ENCODE data around the gene TRAK2.

The TRAK2 gene

DNA sequence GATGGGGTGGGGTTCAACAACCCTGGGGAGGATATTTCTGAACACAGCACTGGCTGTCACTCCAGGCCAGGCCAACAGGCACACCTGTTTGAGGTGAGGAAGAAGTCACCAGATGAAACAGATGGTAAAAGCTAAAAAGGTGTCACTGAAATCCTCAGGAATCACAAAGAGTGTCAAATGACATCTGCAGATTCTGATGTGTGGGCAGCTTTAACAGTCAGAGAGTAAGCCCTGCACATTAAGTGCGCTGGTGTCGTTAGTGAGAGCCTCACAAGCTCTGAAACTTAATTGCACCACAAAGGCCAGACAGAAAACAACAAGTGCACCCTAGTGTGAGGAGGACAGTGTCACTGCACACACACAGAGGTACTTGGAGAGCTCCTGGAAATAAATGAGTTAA is 107.7 kb downstream of the TRAK2 start:
- H3K4me2 ChIP-seq (ENCODE audit: low read length), result no peak overlapping the region
- H3K4me3 ChIP-seq (ENCODE audit: low read length), result no peak overlapping the region
- H3K27me3 ChIP-seq (ENCODE audit: low read depth, low read length), result no peaks in the 10 kb centered on the region
- H3K27ac ChIP-seq (ENCODE audit: low read length), result no peak overlapping the region
- H2AFZ ChIP-seq (ENCODE audit: low read depth, low read length), result no peak overlapping the region
- no peaks in the 10 kb centered on the region for H3K79me2 ChIP-seq (ENCODE audit: low read length)
- no peaks in the 10 kb centered on the region for H3K9me3 ChIP-seq (ENCODE audit: insufficient read depth, low read length)
- TF ChIP-seq, protein P1, sequence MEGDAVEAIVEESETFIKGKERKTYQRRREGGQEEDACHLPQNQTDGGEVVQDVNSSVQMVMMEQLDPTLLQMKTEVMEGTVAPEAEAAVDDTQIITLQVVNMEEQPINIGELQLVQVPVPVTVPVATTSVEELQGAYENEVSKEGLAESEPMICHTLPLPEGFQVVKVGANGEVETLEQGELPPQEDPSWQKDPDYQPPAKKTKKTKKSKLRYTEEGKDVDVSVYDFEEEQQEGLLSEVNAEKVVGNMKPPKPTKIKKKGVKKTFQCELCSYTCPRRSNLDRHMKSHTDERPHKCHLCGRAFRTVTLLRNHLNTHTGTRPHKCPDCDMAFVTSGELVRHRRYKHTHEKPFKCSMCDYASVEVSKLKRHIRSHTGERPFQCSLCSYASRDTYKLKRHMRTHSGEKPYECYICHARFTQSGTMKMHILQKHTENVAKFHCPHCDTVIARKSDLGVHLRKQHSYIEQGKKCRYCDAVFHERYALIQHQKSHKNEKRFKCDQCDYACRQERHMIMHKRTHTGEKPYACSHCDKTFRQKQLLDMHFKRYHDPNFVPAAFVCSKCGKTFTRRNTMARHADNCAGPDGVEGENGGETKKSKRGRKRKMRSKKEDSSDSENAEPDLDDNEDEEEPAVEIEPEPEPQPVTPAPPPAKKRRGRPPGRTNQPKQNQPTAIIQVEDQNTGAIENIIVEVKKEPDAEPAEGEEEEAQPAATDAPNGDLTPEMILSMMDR (IDR thresholded peaks at IDR 0.05; ENCODE audit: low read depth, low read length), result no peak
- TF ChIP-seq EZH2phosphoT487 (IDR thresholded peaks at IDR 0.05; ENCODE audit: low read depth), result no peak
- H3K4me1 ChIP-seq (ENCODE audit: low read length), result no peaks in the 10 kb centered on the region
- H4K20me1 ChIP-seq (ENCODE audit: insufficient read depth, low read length), result no peaks in the 10 kb centered on the region
- no peaks in the 10 kb centered on the region for H3K36me3 ChIP-seq (replicated peaks; ENCODE audit: low read depth, low read length)
- H3K9ac ChIP-seq (ENCODE audit: low read length), result no peak overlapping the region

DNA sequence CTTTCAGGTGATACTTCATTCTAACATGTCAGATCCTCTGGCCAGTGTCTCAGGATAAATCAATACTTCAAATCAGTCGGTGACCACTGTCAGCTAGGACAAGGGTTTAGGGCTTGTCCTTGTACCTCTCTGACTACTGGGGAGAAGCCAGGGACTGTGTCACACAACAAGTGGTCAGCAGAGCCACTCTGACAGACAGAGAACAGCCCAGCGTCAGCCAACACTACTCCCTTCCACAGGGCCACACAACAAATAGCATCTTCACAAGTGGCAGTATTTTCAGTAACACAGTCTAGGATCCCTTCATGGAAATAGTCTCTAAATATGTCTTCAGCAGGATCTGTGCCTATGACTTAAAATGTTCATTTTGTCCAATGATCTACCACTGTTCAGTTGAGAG is 108.3 kb downstream of the TRAK2 start:
- no peaks in the 10 kb centered on the region for H3K4me1 ChIP-seq (ENCODE audit: low read length)
- H3K4me3 ChIP-seq (ENCODE audit: low read length), result no peak overlapping the region
- H3K27ac ChIP-seq (ENCODE audit: low read length), result no peak overlapping the region
- H3K27me3 ChIP-seq (ENCODE audit: low read depth, low read length), result no peaks in the 10 kb centered on the region
- H3K9me3 ChIP-seq (ENCODE audit: insufficient read depth, low read length), result no peaks in the 10 kb centered on the region
- H3K9ac ChIP-seq (ENCODE audit: low read length), result no peak overlapping the region
- H4K20me1 ChIP-seq (ENCODE audit: insufficient read depth, low read length), result no peaks in the 10 kb centered on the region
- H3K79me2 ChIP-seq (ENCODE audit: low read length), result no peaks in the 10 kb centered on the region
- no peak for TF ChIP-seq EZH2phosphoT487 (IDR thresholded peaks at IDR 0.05; ENCODE audit: low read depth)
- TF ChIP-seq, protein P1 (IDR thresholded peaks at IDR 0.05; ENCODE audit: low read depth, low read length), result no peak
- no peaks in the 10 kb centered on the region for H3K36me3 ChIP-seq (replicated peaks; ENCODE audit: low read depth, low read length)
- no peak overlapping the region for H3K4me2 ChIP-seq (ENCODE audit: low read length)
- no peak overlapping the region for H2AFZ ChIP-seq (ENCODE audit: low read depth, low read length)

DNA sequence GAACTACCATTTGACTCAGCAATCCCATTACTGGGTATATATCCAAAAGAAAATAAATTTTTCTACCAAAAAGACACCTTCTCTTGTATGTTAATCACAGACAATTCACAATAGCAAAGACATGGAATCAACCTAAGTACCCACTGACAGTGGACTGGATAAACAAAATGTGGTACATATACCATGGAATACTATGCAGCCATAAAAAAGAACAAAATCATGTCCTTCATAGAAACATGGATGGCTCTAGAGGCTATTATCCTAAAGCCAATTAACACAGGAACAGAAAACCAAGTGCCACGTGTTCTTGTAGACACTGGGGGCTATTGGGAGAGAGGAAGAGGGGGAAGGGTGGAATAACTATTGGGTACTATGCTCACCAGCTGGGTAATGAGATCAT is 121.8 kb downstream of the TRAK2 start:
- Histone ChIP-seq H3K4me3 (ENCODE audit: low read length) (no peak overlapping the region), H3K27me3 (ENCODE audit: low read depth, low read length) (no peaks in the 10 kb centered on the region), H3K9ac (ENCODE audit: low read length) (no peak overlapping the region), H3K9me3 (ENCODE audit: insufficient read depth, low read length) (no peaks in the 10 kb centered on the region), H3K27ac (ENCODE audit: low read length) (no peak overlapping the region), H2AFZ (ENCODE audit: low read depth, low read length) (no peak overlapping the region), H4K20me1 (ENCODE audit: insufficient read depth, low read length) (no peaks in the 10 kb centered on the region), H3K4me2 (ENCODE audit: low read length) (no peak overlapping the region), H3K36me3 (replicated peaks; ENCODE audit: low read depth, low read length) (no peaks in the 10 kb centered on the region), H3K79me2 (ENCODE audit: low read length) (no peaks in the 10 kb centered on the region), H3K4me1 (ENCODE audit: low read length) (no peaks in the 10 kb centered on the region; the same call in 1 of the 2 replicates)
- no peak for TF ChIP-seq EZH2phosphoT487 (IDR thresholded peaks at IDR 0.05; ENCODE audit: low read depth)
- TF ChIP-seq, protein P1 (IDR thresholded peaks at IDR 0.05; ENCODE audit: low read depth, low read length), result no peak

DNA sequence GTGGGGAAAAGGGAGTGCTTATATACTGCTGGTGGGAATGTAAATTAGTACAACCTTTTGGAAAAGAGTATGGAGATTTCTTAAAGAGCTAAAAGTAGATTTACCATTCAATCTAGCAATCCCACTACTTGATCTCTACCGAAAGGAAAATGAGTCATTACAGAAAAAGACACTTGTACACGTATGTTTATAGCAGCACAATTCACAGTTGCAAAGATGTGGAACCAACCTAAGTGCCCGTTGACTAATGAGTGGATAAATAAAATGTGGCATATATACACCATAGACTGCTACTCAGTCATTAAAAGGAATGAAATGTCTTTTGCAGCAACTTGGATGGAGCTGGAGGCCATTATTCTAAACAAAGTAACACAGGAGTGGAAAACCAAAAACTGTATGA is 123.6 kb downstream of the TRAK2 start:
- Histone ChIP-seq H3K27me3 (ENCODE audit: low read depth, low read length) (no peaks in the 10 kb centered on the region), H4K20me1 (ENCODE audit: insufficient read depth, low read length) (no peaks in the 10 kb centered on the region), H3K4me2 (ENCODE audit: low read length) (no peak overlapping the region), H3K27ac (ENCODE audit: low read length) (no peak overlapping the region), H3K36me3 (replicated peaks; ENCODE audit: low read depth, low read length) (no peaks in the 10 kb centered on the region), H3K9me3 (ENCODE audit: insufficient read depth, low read length) (no peaks in the 10 kb centered on the region), H2AFZ (ENCODE audit: low read depth, low read length) (no peak overlapping the region), H3K79me2 (ENCODE audit: low read length) (no peaks in the 10 kb centered on the region), H3K4me1 (ENCODE audit: low read length) (no peaks in the 10 kb centered on the region; the same call in 1 of the 2 replicates), H3K4me3 (ENCODE audit: low read length) (no peak overlapping the region), H3K9ac (ENCODE audit: low read length) (no peak overlapping the region)
- TF ChIP-seq EZH2phosphoT487 (IDR thresholded peaks at IDR 0.05; ENCODE audit: low read depth), result no peak
- TF ChIP-seq, protein P1 (IDR thresholded peaks at IDR 0.05; ENCODE audit: low read depth, low read length), result no peak
